ENCODE results near the gene PARVB.
"Not testable (repeated sequence)": the region's sequence is repeated elsewhere in the genome, so short reads cannot be mapped to it uniquely, and the experiment has no call there.

PARVB gene

GRCh38 chr22:44103735-44104480 lies 79.8 kb downstream of the PARVB start:
- CTCF ChIA-PET = interaction anchor here (1.7 to 2.4 kb wide), 3 partner anchors 18 to 110 kb away, joined by 4 to 8 read pairs (median 5); no protein-coding TSS in a partner anchor
- no peak overlapping the region for H3K4me3 ChIP-seq (ENCODE audit: low read depth, low read length)
- no peak for DNase-seq (ENCODE audit: low read depth, low spot score)
- POLR2A ChIA-PET = no interaction called here
- no peak for TF ChIP-seq CTCF (IDR thresholded peaks at IDR 0.05; ENCODE audit: insufficient read depth, low read length, missing control alignments)

GRCh38 chr22:44107340-44107739 lies 83.2 kb downstream of the PARVB start:
- ChIA-PET CTCF (interaction anchor here (0.8 to 1.0 kb wide), 2 partner anchors 12 to 114 kb away, joined by 3 read pairs; no protein-coding TSS in a partner anchor), POLR2A (no interaction called here)
- no peak overlapping the region for H3K4me3 ChIP-seq (ENCODE audit: low read depth, low read length)
- no peak for DNase-seq (ENCODE audit: low read depth, low spot score)
- TF ChIP-seq CTCF (IDR thresholded peaks at IDR 0.05; ENCODE audit: insufficient read depth, low read length, missing control alignments) = no peak

GRCh38 chr22:44108076-44108475 lies 84.0 kb downstream of the PARVB start:
- TF ChIP-seq CTCF (IDR thresholded peaks at IDR 0.05; ENCODE audit: insufficient read depth, low read length, missing control alignments) = no peak
- CTCF ChIA-PET = interaction anchor here (0.6 to 1.0 kb wide), 3 partner anchors 12 to 115 kb away, joined by 3 read pairs; no protein-coding TSS in a partner anchor
- H3K4me3 ChIP-seq (ENCODE audit: low read depth, low read length) = no peak overlapping the region
- POLR2A ChIA-PET = no interaction called here
- DNase-seq (ENCODE audit: low read depth, low spot score) = no peak

- POLR2A ChIA-PET = no interaction called here
- CTCF ChIA-PET = interaction anchor here (1.4 kb wide), 1 partner anchor 116 kb away, joined by 7 read pairs; no protein-coding TSS in a partner anchor
- no peak overlapping the region for H3K4me3 ChIP-seq (ENCODE audit: low read depth, low read length)
- no peak for DNase-seq (ENCODE audit: low read depth, low spot score)
- no peak for TF ChIP-seq CTCF (IDR thresholded peaks at IDR 0.05; ENCODE audit: insufficient read depth, low read length, missing control alignments)
Measured at GRCh38 chr22:44108806-44109385, 84.8 kb downstream of the PARVB start.

GRCh38 chr22:44109416-44109815 lies 85.3 kb downstream of the PARVB start:
- ChIA-PET POLR2A (no interaction called here), CTCF (interaction anchor here (1.4 kb wide), 1 partner anchor 117 kb away, joined by 7 read pairs; no protein-coding TSS in a partner anchor)
- TF ChIP-seq CTCF (IDR thresholded peaks at IDR 0.05; ENCODE audit: insufficient read depth, low read length, missing control alignments) = no peak
- DNase-seq (ENCODE audit: low read depth, low spot score) = no peak
- no peak overlapping the region for H3K4me3 ChIP-seq (ENCODE audit: low read depth, low read length)

GRCh38 chr22:44110656-44111055 lies 86.6 kb downstream of the PARVB start:
- DNase-seq (ENCODE audit: low read depth, low spot score); H3K4me3 ChIP-seq (ENCODE audit: low read depth, low read length); POLR2A ChIA-PET: not testable (repeated sequence)
- CTCF ChIA-PET = interaction anchor here (1.0 kb wide), 1 partner anchor 29 kb away, joined by 4 read pairs; no protein-coding TSS in a partner anchor
